Brain pericyte (primary cell): Measurements from ENCODE around the gene DAB1.

Source experiments
- DNase-seq: peaks from one replicate; pipeline ENCODE4 v3.0.0-alpha.2; 2012; ENCODE audit warnings: low read depth, low spot score

DAB1 gene

GRCh38 chr1:56979986-56980755 is 443.7 kb downstream of the DAB1 start:
- DNase-seq: no peak

GRCh38 chr1:56978819-56979218 is 445.0 kb downstream of the DAB1 start:
- no peak for DNase-seq

- no peak for DNase-seq
Observed at GRCh38 chr1:56977910-56978309, 445.9 kb downstream of the DAB1 start.

GRCh38 chr1:56975446-56975845 is 448.4 kb downstream of the DAB1 start:
- no peak for DNase-seq

- no peak for DNase-seq
Observed at GRCh38 chr1:56973923-56974742, 449.7 kb downstream of the DAB1 start.

GRCh38 chr1:56972976-56973375 is 450.9 kb downstream of the DAB1 start:
- no peak for DNase-seq

- DNase-seq: no peak
Observed at GRCh38 chr1:56970280-56970679, 453.6 kb downstream of the DAB1 start.

- no peak for DNase-seq
Observed at GRCh38 chr1:56968878-56969495, 454.9 kb downstream of the DAB1 start.

- DNase-seq: no peak
Observed at GRCh38 chr1:56967900-56968832, 455.7 kb downstream of the DAB1 start.

GRCh38 chr1:56967355-56967754 is 456.5 kb downstream of the DAB1 start:
- DNase-seq: no peak

- no peak for DNase-seq
Observed at GRCh38 chr1:56966698-56966999, 457.2 kb downstream of the DAB1 start.

GRCh38 chr1:56965916-56966697 is 457.8 kb downstream of the DAB1 start, which contains the start of gene C8B:
Gene C8B (minus strand): TSS chr1:56966015. CDS start chr1:56965948, 67 bp downstream.
- DNase-seq: no peak

GRCh38 chr1:56965191-56965590 is 458.7 kb downstream of the DAB1 start:
- no peak for DNase-seq

GRCh38 chr1:56964349-56965017 is 459.4 kb downstream of the DAB1 start:
- no peak for DNase-seq

GRCh38 chr1:56963667-56964066 is 460.2 kb downstream of the DAB1 start:
- no peak for DNase-seq

- DNase-seq: no peak
Observed at GRCh38 chr1:56961426-56961825, 462.4 kb downstream of the DAB1 start.

GRCh38 chr1:56958526-56958925 is 465.3 kb downstream of the DAB1 start:
- no peak for DNase-seq

- DNase-seq: no peak
Observed at GRCh38 chr1:56957931-56958330, 465.9 kb downstream of the DAB1 start.

GRCh38 chr1:56954664-56955063 is 469.2 kb downstream of the DAB1 start:
- DNase-seq: no peak

GRCh38 chr1:56953386-56953785 is 470.5 kb downstream of the DAB1 start:
- DNase-seq: no peak
